ENCODE measurements around the gene MEGF11. TPM values are rescaled to one million over a fixed set of nuclear protein-coding genes. Genes with fewer than 3 reads are reported as not detected.
"Not testable (repeated sequence)": the region's sequence is repeated elsewhere in the genome, so short reads cannot be mapped to it uniquely, and the experiment has no call there.

Gene MEGF11
- total RNA-seq, 1 experiment from 2014 or later = 0.34 TPM

DNA sequence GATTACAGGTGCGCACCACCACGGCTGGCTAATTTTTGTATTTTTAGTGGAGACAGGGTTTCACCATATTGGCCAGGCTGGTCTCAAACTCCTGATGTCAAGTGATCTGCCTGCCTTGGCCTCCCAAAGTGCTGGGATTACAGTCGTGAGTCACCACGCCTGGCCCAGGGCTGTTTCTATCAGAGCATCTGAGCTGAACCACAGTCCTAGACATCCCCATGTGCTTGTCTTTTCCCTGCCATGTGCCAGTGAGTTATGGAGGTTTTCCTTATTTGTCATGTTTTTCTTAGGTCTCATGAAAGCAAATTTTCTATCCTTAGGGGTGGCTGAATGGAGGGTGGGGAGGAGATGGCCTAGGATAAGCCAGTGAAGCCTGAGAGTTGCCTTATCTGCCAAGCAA is 250.4 kb downstream of the MEGF11 start:
- DNase-seq (ENCODE audit: low read depth) = not testable (repeated sequence)

DNA sequence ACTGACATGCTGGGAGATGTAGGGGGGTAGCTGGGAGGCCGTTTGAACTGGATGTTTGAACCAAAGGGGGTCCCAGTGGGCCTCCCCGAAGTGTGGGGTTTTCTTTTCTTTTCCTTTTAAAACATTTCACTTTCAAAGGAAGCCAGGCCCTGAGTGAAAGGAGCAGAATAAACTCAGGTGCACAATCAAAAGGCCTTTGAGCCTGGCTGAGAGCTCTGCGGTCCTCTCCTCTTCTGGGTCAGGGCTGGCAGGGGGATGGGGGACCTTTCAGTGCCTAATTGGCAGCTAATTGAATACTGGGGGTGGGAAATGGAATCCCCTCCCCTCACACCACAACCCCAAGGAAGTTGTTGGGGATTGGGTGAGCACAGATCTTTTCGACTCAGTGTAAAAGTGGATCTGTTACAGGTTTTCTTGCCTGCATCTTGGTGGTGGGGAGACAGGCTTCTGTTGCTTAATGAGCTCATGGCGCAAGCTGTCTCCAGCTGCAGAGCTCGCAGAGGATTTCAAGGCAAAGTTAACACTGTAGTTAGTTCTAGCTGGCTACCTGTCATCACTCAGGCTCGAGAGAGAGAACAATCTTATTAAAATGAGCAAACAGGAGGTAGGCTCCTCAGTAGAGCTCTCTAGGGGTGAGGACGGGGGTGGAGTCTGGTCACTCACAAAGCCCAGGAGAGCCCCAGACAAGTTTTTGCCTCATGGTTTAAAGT is 251.7 kb downstream of the MEGF11 start:
- DNase-seq (ENCODE audit: low read depth) = no peak

DNA sequence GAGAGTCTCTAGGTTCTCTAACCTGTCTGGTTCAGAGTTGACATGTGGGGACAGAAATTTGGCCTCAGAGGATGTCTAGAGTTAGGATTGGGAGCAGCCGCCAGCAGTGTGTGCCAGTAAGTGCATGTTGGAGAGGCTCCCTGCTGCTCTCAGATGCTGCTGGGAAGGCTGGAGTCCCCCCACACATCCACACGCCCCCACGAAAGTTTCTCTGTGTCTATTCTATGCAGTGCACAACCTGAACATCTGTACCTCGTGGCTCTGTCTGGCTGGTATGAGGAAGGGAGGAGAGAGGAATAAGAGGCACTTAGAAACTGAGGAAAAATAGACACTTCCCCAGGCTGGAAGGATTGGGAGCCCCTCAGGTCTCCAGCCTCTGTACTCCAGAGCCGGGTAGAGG is 252.5 kb downstream of the MEGF11 start:
- no peak for DNase-seq (ENCODE audit: low read depth)

DNA sequence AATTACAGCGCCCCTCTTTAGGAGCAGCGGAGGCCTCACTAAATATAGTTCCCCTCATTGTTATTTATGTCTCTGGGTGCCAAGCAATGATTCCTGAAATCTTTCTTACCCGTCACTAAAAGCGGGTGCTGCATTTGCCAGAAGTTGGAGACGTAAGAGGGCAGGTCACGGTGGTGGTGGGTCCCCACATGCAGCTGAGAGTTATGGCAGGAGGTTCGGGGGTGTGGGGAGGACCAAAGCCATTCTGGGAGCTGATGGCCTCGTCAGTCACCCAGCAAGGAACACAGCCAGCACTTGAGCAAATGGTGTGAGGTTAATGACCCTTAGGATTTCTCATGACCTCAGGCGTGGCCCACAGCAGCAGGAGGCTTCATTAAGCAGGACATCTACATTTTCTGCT is 255.1 kb downstream of the MEGF11 start:
- DNase-seq (ENCODE audit: low read depth) = no peak

DNA sequence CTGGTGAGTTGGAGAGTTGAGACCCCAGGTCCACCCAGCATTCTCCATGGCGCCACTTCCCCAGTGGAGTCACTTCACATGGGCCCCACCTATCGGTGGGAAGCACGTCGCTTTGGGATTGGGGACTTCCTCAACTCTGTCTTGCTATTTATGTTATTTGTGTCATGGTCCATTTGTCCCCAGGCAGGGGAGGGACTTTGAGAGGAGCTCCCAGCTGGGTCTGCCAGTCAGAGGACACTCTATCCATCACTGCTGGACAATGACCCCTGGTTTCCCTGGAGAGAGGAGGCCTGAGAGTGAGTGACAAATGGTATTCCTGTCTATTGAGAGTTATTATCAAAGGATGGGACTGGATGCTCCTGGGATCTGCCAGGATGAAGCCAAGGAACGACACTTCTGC is 256.6 kb downstream of the MEGF11 start:
- DNase-seq (ENCODE audit: low read depth) = no peak

DNA sequence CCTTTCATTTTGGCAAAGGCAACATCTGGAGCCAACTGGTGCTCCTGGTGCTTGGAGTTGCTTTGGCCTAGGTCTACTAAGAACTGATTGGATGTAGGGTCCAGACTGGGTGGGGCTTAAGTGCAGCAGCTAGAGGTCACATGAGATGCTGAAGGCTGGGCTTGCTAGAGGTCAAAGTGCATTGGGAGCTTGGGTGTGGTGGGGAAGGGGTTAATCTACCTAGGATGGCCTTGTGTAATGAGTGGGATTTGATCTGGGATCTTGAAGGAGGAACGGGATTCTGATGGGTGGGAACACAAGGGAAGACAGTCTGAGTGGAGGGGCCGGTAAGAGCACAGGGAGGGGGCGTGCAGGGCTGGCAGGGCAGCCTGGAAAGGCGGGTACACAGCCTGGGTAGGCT is 258.7 kb downstream of the MEGF11 start:
- DNase-seq (ENCODE audit: low read depth) = no peak

DNA sequence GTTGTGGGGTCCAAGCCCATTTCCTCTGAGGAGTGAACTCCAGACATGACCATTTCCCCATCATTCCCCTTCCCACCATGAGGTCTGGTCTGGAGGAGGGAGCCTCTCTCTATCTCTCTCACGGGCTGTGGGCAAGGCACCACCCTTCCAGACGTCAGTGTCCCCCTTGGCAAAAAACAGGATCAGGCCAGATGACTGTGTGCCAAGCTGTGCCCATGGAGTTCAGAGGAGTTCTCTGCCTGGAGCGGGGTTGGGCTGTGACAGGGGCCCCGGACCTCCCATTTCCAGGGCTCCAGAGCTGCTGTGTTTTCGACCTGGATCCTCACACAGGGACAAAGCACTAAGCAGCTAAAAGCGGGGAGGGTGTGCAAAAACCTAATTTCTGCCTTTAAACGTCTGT is 259.8 kb downstream of the MEGF11 start:
- DNase-seq (ENCODE audit: low read depth) = no peak

DNA sequence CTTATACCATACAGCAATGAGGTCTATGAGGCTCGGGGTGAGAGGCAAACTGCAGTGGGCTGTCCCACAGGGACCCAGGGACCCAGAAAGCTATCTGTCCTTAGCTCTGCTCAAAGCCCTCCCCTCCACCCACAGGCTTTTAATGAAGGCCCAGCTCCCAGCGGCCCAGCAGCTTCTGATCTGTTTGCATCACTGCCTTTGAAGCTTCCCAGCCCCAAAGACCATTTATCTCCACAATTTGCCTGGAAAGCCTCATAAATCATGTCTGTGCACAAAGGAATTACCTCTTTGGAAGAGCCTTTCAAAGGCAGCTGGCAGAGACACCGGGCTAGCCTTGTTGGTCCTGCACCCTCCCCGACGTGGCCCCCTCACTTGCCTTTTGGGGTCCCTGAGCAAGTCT is 260.3 kb downstream of the MEGF11 start:
- no peak for DNase-seq (ENCODE audit: low read depth)

DNA sequence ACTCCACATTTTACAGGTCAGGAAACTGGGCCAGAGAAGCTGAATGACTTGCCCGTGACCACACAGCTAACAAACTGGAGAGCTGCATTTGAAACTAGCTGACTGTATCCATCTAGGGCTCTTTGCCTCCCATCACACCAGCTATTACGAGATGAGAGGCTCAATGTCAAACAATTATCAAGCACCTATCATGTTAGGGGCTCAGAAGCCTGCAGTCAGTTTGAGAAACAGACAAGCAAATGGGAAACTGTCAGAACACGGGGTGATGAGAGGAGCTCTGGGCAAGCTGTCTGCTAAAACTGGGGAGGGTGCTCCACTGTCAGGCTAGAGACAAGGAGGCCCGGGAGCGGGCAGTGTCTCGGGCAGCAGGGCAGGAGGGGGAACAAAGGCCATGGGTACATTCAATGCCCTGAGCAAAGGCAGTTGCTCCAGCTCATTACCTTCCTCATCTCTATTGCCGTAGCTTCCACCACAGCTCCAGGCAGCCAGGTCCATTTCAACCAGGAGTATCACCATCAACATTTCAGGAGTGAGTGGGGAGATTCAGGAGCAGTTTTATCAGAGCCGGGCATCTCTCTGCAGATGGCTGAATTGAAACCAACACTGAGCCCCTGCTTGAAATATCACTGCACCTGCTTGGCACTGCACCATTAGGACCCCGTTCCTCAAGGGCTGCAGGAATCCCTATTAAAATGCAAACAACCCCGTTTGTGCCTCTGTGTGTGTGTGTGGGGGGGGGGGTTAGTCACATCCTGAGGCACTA is 261.6 kb downstream of the MEGF11 start:
- no peak for DNase-seq (ENCODE audit: low read depth)

DNA sequence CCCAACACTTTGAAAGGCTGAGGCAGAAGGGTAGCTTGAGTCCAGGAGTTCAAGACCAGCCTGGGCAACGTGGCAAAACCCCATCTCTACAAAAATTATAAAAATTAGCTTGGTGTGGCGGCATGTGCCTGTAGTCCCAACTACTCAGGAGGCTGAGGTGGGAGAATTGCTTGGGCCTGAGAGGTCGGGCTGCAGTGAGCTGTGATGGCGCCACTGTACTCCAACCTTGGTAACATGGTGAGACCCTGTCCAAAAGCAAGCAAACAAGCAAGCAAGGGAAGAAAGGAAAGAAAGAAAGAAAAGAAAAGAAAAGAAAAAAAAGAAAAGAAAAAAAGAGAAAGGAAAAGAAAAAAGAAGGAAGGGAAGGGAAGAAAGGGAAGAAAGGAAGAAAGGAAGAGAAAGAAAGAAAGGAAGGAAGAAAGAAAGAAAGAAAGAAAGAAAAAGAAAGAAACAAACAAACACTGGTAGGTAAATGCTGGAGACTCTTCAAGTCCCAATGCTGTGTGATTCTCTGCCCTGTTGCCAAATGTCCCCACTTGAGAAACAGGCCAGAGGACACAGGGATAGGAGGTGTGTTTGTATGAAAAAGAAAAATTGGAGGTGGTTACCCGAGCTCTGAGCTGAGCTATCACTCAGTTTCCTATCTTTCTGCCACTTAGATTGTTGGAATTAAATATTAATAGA is 263.1 kb downstream of the MEGF11 start:
- DNase-seq (ENCODE audit: low read depth) = no peak

DNA sequence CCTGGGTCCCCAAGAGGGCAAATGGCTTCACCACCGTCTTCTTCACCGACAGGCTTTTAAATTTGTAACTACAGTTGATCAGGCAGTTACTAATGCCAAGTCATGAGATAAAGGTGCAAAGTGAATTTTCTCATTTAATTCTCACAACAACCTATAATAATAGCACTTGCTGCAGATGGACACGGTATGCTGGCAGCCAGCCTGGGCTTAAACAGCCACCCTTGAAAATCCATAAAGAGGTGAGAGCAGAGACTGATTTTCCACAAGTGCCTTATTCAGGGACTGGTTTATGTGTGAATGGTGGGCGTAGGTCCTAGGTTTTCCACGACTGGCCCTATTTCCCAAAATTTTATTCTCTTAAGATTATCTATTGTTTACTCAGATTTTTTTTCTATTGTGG is 266.4 kb downstream of the MEGF11 start:
- DNase-seq (ENCODE audit: low read depth) = no peak

DNA sequence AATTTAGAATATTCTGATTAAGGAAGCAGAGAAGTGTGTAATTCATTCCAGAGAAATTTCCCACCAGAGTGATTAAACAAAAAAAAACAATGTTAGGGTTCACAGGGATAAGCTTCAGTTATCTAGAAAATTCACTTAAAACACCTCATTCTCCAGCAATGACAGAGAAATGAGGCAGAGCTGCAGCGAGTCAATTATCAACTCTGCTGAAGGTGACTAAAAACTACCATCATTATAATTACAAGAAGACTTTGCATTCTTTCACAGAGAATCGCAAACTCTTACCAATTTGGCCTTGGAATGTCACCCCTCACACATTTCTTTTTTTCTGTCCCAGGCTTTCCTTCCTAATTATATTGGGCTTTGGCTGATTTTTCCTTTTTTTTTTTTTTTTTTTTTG is 267.1 kb downstream of the MEGF11 start:
- no peak for DNase-seq (ENCODE audit: low read depth)

DNA sequence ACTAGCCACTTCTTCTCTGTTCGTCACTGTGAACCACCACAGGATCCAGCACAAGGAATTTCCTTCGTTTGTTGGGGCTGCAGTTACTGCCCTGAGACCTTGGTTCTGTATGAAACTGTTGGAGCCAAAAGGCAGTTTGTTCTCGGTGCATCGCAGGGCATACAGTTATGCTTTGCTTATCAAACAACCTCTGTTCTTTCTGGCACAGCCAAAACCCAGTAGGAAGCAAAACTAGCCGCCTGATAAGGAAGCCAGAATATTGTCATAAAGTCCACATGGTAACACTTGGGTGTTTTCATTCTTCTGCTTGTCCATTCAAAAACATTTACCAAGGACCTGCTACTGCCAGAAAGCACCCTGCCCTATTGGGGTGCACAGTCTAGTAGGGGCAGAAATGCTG is 268.2 kb downstream of the MEGF11 start:
- DNase-seq (ENCODE audit: low read depth) = no peak

DNA sequence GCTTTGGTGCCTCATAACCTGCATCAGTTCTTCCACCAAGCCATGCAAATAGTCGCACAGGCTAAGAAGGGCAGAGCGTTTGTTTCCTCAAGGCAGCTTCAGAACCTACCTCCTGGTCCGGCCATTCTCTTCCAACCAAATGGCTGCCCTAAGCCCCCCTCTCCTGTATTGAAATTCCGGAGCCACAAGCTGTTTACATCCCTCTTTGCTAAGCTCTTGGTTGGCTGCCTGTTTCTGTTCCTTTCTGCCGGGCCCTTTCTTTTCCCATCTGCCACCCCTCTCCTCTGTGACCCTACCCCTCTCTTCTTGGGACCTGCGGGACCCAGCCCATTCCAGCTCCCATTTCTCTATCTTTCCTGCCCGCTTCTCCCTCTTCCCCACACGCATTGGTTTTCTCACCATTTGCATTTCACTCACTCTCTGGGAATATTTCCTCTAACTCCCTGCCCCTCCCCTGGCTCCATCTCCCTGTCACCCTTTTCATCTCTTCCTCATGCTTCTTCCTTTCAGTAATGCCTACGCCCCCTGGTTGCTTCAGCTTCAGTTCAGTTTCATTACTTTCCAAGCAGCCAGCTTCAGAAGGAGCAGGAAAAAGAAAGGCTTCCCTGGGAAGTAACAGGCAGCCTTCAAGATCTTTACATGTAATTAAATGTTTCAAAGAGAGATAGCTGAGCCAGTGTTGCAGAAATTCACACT is 270.8 kb downstream of the MEGF11 start:
- DNase-seq (ENCODE audit: low read depth) = no peak

DNA sequence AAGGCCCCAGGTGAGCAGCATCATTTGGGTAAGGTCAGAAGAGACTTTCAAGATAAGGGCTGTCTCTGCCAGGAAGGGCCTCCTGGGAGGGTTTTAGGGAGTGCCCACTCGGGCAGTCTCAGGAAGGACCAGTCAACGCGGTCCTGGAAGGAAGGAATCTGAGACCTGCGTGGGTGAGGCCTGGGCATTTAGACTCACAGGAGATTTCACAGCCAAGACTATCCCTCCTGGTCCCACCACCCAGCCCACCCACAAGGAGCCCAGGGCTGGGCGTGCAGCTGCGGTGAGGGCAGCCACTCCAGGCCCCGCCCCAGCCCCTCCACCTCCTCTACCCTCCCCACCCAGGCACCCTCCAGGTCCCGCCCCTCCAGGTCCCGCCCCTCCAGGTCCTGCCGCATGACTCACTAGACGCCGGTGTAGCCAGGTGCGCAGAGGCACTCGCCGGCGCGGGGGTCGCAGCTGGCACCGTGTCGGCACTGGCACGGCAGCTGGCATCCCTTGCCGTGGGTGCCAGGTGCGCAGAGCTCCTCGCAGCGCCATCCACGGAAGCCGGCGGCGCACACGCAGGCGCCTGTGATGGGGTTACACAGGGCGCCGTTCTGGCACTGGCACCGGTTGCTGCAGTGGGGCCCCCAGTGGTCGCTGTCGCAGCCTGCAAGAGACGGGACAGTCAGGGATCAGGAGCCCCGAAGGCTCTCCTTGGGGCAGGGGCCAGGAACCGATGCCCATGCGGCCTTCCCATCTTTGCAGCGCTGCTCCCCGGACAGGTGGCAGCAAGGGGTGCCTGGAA is 271.5 kb downstream of the MEGF11 start:
- peak; percentile 46 for DNase-seq (ENCODE audit: low read depth)

DNA sequence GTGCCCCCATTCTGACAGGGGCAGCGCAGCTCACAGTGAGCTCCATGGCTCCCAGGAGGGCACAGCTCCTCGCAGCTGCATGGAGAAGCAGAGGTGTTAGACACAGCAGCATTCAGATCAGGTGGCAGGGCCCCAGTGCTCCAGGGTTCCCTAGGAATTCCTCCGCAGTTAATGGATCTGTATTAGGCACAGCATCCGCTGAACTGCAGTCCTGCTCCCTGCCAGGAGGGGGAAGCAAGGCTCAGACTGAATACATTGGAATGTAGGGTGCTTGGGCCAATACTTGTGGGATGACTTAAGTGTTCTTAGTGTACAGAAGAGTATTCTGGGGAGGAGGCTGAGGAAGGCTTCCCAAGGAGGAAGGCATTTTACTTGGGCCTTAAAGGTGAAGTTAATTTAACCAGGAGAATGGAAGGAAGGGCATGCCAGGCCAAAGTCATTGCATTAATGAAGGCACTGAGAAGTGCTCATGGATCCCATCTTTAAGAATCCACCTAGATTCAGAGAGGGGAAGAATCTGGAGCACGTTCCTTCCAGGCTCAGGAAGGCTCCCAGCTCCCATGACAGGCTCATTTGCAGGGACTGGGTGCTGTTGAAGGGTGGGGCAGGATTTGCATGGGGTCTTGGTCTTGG is 272.6 kb downstream of the MEGF11 start:
- DNase-seq (ENCODE audit: low read depth) = peak; percentile 76

DNA sequence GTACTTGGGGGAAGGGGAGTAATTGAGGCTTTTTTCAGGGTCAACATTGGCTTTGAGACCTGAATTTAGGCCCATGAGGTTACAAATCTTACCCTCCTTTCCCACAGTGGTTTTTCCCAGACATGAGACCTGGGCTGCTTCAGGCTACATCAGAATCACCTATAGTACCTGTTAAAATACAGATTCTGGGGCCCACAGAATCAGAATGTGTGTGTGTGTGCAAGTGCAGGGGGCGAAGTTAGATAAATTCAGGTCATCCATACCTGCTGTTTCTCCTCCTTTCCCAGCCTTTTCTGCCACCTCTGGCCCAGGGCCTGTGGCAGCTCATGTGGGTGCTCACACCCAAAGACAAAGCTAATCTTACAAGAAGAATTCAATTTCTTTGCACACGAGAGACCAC is 273.7 kb downstream of the MEGF11 start:
- DNase-seq (ENCODE audit: low read depth) = no peak

DNA sequence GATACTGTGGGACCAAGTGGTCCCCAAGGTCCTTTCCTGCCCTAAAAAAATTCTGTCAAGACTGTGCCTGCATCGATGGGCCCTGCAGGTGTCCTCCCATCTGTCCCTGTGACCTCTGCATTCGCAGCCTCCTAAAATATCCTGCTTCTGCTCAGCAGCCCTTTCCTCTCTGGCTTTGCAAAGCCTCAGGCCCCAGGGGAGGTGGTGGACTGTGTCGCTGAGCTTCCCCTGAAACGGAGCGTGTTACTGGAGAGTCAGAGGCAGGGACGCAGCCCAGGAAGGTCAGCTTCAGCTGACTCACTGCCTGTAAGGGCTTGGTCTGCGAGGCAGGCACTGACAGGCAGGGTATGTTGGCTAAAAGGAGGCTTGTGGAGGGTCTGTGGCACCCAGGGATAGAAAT is 274.2 kb downstream of the MEGF11 start:
- DNase-seq (ENCODE audit: low read depth) = peak; percentile 28

DNA sequence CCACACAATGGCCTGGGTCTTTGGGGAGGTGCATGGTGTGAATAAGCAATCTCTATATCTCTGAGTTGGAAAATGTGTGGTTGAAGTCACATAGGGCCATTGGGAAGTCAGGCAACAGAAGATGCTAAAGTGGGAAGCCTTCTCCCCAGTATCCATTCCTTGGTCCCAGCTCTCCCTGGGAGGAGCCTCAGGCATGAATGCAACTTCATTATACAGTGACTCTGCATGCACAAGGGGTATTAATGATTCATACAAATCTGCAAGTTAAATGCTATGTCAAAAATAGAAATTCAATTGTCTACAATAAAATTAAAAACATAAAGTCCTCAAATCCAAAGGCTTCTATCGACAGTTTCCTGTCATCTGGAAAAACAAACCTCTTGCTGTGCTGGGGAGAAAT is 275.4 kb downstream of the MEGF11 start:
- no peak for DNase-seq (ENCODE audit: low read depth)

DNA sequence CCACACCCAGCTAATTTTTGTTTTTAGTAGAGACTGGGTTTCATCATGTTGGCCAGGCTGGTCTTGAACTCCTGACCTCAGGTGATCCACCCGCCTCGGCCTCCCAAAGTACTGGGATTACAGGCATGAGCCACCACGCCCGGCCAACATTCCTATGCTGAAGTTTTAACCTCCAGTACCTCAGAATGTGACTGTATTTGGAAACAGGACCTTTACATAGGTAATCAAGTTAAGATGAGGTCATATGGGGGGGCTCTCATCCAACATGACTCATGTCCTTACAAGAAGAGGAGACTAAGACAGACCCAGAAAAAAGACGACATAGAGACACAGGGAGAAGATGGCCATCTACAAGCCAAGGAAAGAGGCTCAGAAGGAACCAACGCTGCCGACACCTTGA is 277.4 kb downstream of the MEGF11 start:
- peak; percentile 15 for DNase-seq (ENCODE audit: low read depth)

DNA sequence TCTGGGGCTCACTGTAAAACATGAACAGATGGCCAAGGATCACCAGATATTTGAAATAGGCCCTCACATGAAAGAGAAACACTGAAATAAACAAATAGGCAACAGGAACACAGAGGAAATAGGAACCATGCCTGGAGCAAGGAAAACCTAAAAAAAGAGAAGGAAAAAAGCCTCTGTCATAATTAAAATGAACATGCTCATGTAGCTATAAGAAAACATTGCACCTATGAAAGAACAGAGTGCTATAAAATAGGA is 281.9 kb downstream of the MEGF11 start:
- DNase-seq (ENCODE audit: low read depth) = no peak
